ENCODE data around the gene STX1B. TPM values are rescaled to one million over a fixed set of nuclear protein-coding genes. Genes with fewer than 3 reads are reported as not detected.
A peak's percentile ranks its signal among the peaks of the same experiment; 100 is the strongest.

STX1B gene
- total RNA-seq, 1 experiment from 2014 or later, result 11.0 TPM

DNA sequence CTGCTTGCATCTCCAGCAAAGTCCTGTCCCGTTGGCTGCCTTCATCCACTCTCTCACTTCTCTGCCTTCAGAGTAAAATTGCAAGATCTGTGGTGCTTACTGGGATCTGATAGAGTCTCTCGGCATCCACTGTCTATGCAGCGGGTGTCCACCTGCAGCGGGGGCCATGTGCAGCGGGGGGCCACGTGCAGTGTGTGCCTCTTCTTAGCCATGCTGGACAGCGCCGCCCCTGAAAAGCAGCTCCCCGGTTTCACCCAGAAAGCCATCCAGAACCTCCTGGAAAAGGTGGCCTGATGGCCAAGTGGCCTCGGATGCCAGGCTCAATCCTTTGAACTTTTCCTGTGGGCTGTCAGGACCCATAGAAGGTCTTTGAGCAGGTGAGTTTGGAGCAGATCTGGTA lies 32.4 kb upstream of the STX1B start:
- Mint-ChIP-seq H3K27me3 (ENCODE audit: low read depth) (no peaks in the 10 kb centered on the region), H3K4me3 (no peak overlapping the region; a peak in 1 of 5 replicates), H3K27ac (peak overlapping the region in 1 of 3 experiments; percentile 77; a peak in 2 of 7 replicates), H3K4me1 (peaks cover 0 to 7% of the 10 kb centered on the region in 2 experiments; a peak in 1 of 4 replicates), H3K36me3 (ENCODE audit: insufficient read depth in 1 of 3, low read depth in 3 of 3) (peaks cover 0 to 13% (median 2%) of the 10 kb centered on the region in 3 experiments; a peak in 3 of 7 replicates), H3K9me3 (no peaks in the 10 kb centered on the region)
- no peak overlapping the region for H3K4ac ChIP-seq (ENCODE audit: low read depth, low read length)
- no peak overlapping the region for H2BK120ac ChIP-seq (ENCODE audit: low read depth, low read length, poor library complexity, severe bottlenecking)
- H2BK20ac ChIP-seq (ENCODE audit: low read depth, low read length, poor library complexity, severe bottlenecking), result no peak overlapping the region
- H3K4me1 ChIP-seq (ENCODE audit: insufficient read depth, low read length), result no peaks in the 10 kb centered on the region
- no peak overlapping the region for H3K23ac ChIP-seq (ENCODE audit: insufficient read length, low read depth, low read length)
- peaks cover 5% of the 10 kb centered on the region for H3K23me2 ChIP-seq (ENCODE audit: insufficient read length, low read depth, low read length, poor library complexity, severe bottlenecking)
- no CpG with 5 or more reads among the region's 10 CpGs for WGBS (ENCODE audit: extremely low coverage, insufficient read length, low lambda C conversion rate)
- no peaks in the 10 kb centered on the region for H3K79me1 ChIP-seq (ENCODE audit: insufficient read depth, low read depth, low read length, poor library complexity, severe bottlenecking)
- H3K18ac ChIP-seq (ENCODE audit: insufficient read length, low read depth, low read length), result no peak overlapping the region
- no peak overlapping the region for H3T11ph ChIP-seq (ENCODE audit: low read length)
- no peak overlapping the region for H3K56ac ChIP-seq (ENCODE audit: insufficient read length, low read depth, low read length)
- DNase-seq, result no peak
- H3K79me2 ChIP-seq (ENCODE audit: insufficient read depth, low read length), result no peaks in the 10 kb centered on the region
- H4K8ac ChIP-seq (replicated peaks; ENCODE audit: insufficient read length, low read depth, low read length), result no peak overlapping the region
- H4K5ac ChIP-seq (ENCODE audit: insufficient read length, low read depth, low read length), result no peak overlapping the region
- no peak overlapping the region for H2BK12ac ChIP-seq (ENCODE audit: insufficient read length, low read depth, low read length)
- H3K4me2 ChIP-seq (ENCODE audit: insufficient read depth, insufficient read length, low read length), result no peak overlapping the region
- H3K9ac ChIP-seq (ENCODE audit: extremely low read depth, insufficient read length, low read length), result no peak overlapping the region
- H3K27me3 ChIP-seq (ENCODE audit: insufficient read depth, low read length), result no peaks in the 10 kb centered on the region
- no peak overlapping the region for H4K91ac ChIP-seq (ENCODE audit: insufficient read length, low read depth, low read length)
- H2AK5ac ChIP-seq (ENCODE audit: insufficient read length, low read length), result no peak overlapping the region
- no peaks in the 10 kb centered on the region for H4K20me1 ChIP-seq (ENCODE audit: control insufficient read depth, insufficient read depth, insufficient read length)
- no peak overlapping the region for H2AFZ ChIP-seq (ENCODE audit: low read length)
- no peak overlapping the region for H2BK5ac ChIP-seq (ENCODE audit: insufficient read length, low read length)
- TF ChIP-seq, protein P1, sequence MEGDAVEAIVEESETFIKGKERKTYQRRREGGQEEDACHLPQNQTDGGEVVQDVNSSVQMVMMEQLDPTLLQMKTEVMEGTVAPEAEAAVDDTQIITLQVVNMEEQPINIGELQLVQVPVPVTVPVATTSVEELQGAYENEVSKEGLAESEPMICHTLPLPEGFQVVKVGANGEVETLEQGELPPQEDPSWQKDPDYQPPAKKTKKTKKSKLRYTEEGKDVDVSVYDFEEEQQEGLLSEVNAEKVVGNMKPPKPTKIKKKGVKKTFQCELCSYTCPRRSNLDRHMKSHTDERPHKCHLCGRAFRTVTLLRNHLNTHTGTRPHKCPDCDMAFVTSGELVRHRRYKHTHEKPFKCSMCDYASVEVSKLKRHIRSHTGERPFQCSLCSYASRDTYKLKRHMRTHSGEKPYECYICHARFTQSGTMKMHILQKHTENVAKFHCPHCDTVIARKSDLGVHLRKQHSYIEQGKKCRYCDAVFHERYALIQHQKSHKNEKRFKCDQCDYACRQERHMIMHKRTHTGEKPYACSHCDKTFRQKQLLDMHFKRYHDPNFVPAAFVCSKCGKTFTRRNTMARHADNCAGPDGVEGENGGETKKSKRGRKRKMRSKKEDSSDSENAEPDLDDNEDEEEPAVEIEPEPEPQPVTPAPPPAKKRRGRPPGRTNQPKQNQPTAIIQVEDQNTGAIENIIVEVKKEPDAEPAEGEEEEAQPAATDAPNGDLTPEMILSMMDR (conservative IDR thresholded peaks at IDR 0.05), result no peak
- no peak overlapping the region for H3K27ac ChIP-seq (ENCODE audit: insufficient read length, low read depth, low read length)
- H2BK15ac ChIP-seq (ENCODE audit: low read depth, low read length), result peak overlapping the region; percentile 19; the same call in 1 of the 2 replicates
- no peak overlapping the region for H3K14ac ChIP-seq (ENCODE audit: insufficient read depth, low read length)
- no peaks in the 10 kb centered on the region for H3K9me3 ChIP-seq (ENCODE audit: control insufficient read depth, low read depth, low read length)
